Measurements from ENCODE around the gene AADACL4.
A peak's percentile ranks its signal among the peaks of the same experiment; 100 is the strongest.

Gene AADACL4

DNA sequence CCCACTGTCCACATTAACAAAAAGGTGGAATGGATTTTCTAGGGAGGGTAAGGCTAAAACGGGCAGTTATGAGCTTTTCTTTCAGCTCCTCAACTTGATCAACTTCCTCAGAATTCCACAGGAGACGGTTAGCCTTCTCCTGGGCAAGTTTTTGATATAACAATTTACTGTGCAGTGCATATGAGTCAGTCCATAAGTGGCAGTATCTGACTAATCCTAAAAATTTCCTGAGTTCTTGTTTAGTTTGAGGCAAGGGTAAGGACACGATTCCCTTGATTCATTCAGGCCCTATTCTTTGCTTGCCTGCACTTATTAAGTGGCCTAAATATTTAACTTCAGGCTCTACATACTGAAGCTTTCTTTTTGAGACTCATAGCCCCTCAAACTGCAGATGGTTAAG, 65.8 kb downstream of the AADACL4 start:
- Histone ChIP-seq H3K9ac (ENCODE audit: low read length) (peak overlapping the region; percentile 42), H3K4me2 (ENCODE audit: low read length, poor library complexity, severe bottlenecking) (no peak overlapping the region), H3K18ac (ENCODE audit: low read depth in 1 of 2, low read length in 2 of 2) (no peak overlapping the region), H3K27me3 (ENCODE audit: control insufficient read depth in 1 of 2, insufficient read depth in 1 of 2, low read length in 2 of 2) (no peaks in the 10 kb centered on the region), H2BK5ac (ENCODE audit: low read depth, low read length, poor library complexity, severe bottlenecking) (no peak overlapping the region), H4K8ac (ENCODE audit: low read length) (no peak overlapping the region), H4K91ac (ENCODE audit: low read length) (no peak overlapping the region), H3K4me3 (ENCODE audit: insufficient read depth in 1 of 2, low read depth in 1 of 2, low read length in 2 of 2) (no peak overlapping the region), H2AFZ (ENCODE audit: low read depth, low read length) (no peak overlapping the region), H2BK12ac (ENCODE audit: low read length in 2 of 2) (no peak overlapping the region), H3K23ac (ENCODE audit: low read length in 2 of 2) (no peak overlapping the region), H3K9me3 (ENCODE audit: control insufficient read depth, low read length) (peaks cover 3% of the 10 kb centered on the region), H2AK5ac (ENCODE audit: low read length, severe bottlenecking) (no peak overlapping the region), H3K4me1 (ENCODE audit: control insufficient read depth, insufficient read depth, low read depth, low read length) (no peaks in the 10 kb centered on the region), H2BK15ac (ENCODE audit: low read depth, poor library complexity, severe bottlenecking) (no peak overlapping the region), H3K4ac (ENCODE audit: low read depth in 1 of 2, low read length in 2 of 2) (no peak overlapping the region), H2BK120ac (ENCODE audit: low read depth, low read length) (no peak overlapping the region), H3K79me1 (replicated peaks; ENCODE audit: low read length, poor library complexity, severe bottlenecking) (no peaks in the 10 kb centered on the region), H3K36me3 (ENCODE audit: control insufficient read depth in 1 of 2, insufficient read depth in 2 of 2, low read depth in 1 of 2, low read length in 2 of 2) (no peaks in the 10 kb centered on the region), H3K27ac (ENCODE audit: low read length, poor library complexity, severe bottlenecking) (no peak overlapping the region), H3K14ac (ENCODE audit: low read length in 2 of 2) (no peak overlapping the region)
- no peak for DNase-seq
- 63% methylated on average over 1 of the region's 3 CpGs for WGBS

DNA sequence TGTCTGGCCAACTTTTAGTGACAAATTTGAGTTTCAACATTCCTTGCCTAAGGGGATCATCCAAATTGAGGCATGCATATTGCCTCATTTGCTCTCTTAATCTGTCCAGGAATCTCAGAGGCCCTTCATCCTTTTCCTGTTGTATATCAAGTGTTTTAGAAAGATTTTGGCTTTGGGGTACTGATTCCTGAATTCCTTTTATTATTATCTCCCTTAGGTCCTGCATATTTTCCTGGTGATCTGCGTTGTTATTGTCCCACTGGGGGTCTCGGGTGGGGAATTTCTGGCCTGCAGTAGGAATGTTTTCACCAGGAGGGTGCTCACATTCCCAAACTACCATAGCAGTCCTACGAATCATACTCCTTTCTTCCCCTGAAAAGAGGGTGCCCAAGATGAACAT, 67.7 kb downstream of the AADACL4 start:
- DNase-seq: no peak
- H4K91ac ChIP-seq (ENCODE audit: low read length): no peak overlapping the region
- H2BK12ac ChIP-seq (ENCODE audit: low read length in 2 of 2): no peak overlapping the region
- H2AFZ ChIP-seq (ENCODE audit: low read depth, low read length): no peak overlapping the region
- H3K79me1 ChIP-seq (replicated peaks; ENCODE audit: low read length, poor library complexity, severe bottlenecking): no peaks in the 10 kb centered on the region
- H3K4me2 ChIP-seq (ENCODE audit: low read length, poor library complexity, severe bottlenecking): no peak overlapping the region
- H3K36me3 ChIP-seq (ENCODE audit: control insufficient read depth in 1 of 2, insufficient read depth in 2 of 2, low read depth in 1 of 2, low read length in 2 of 2): no peaks in the 10 kb centered on the region
- no peak overlapping the region for H2AK5ac ChIP-seq (ENCODE audit: low read length, severe bottlenecking)
- H3K4ac ChIP-seq (ENCODE audit: low read depth in 1 of 2, low read length in 2 of 2): no peak overlapping the region
- H3K9ac ChIP-seq (ENCODE audit: low read length): no peak overlapping the region
- no peak overlapping the region for H2BK5ac ChIP-seq (ENCODE audit: low read depth, low read length, poor library complexity, severe bottlenecking)
- H3K27ac ChIP-seq (ENCODE audit: low read length, poor library complexity, severe bottlenecking): no peak overlapping the region
- H3K9me3 ChIP-seq (ENCODE audit: control insufficient read depth, low read length): no peaks in the 10 kb centered on the region
- no peak overlapping the region for H2BK120ac ChIP-seq (ENCODE audit: low read depth, low read length)
- no peak overlapping the region for H3K18ac ChIP-seq (ENCODE audit: low read depth in 1 of 2, low read length in 2 of 2)
- no peaks in the 10 kb centered on the region for H3K27me3 ChIP-seq (ENCODE audit: control insufficient read depth in 1 of 2, insufficient read depth in 1 of 2, low read length in 2 of 2)
- no peak overlapping the region for H3K23ac ChIP-seq (ENCODE audit: low read length in 2 of 2)
- no peak overlapping the region for H2BK15ac ChIP-seq (ENCODE audit: low read depth, poor library complexity, severe bottlenecking)
- H3K14ac ChIP-seq (ENCODE audit: low read length in 2 of 2): no peak overlapping the region
- 60% methylated on average over 3 of the region's 3 CpGs for WGBS
- H3K4me3 ChIP-seq (ENCODE audit: insufficient read depth in 1 of 2, low read depth in 1 of 2, low read length in 2 of 2): no peak overlapping the region
- no peak overlapping the region for H4K8ac ChIP-seq (ENCODE audit: low read length)
- H3K4me1 ChIP-seq (ENCODE audit: control insufficient read depth, insufficient read depth, low read depth, low read length): no peaks in the 10 kb centered on the region

DNA sequence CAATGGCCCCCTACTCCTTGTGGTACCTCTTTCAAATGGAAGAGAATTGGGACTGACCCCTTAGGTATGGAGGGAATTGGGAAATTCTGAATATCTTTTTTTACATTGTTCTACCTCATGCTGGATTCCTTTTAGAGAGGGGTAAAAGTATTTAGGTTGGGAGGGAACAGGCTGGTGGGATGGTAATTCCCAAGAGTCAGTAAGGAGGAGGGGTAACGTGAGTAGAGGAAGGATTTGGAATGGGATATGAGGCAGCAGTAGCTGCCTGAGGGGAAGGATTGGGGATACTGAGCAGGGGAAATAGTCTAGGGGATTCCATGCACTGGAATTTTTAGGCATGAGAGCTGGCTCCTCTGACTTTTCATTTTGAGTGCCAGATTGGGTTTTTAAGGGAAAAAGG, 68.2 kb downstream of the AADACL4 start:
- H2BK120ac ChIP-seq (ENCODE audit: low read depth, low read length): no peak overlapping the region
- no peak overlapping the region for H2BK5ac ChIP-seq (ENCODE audit: low read depth, low read length, poor library complexity, severe bottlenecking)
- no peak overlapping the region for H3K14ac ChIP-seq (ENCODE audit: low read length in 2 of 2)
- H3K18ac ChIP-seq (ENCODE audit: low read depth in 1 of 2, low read length in 2 of 2): no peak overlapping the region
- no peak overlapping the region for H2BK15ac ChIP-seq (ENCODE audit: low read depth, poor library complexity, severe bottlenecking)
- no peak overlapping the region for H3K4ac ChIP-seq (ENCODE audit: low read depth in 1 of 2, low read length in 2 of 2)
- H3K9me3 ChIP-seq (ENCODE audit: control insufficient read depth, low read length): no peaks in the 10 kb centered on the region
- no peak overlapping the region for H2AK5ac ChIP-seq (ENCODE audit: low read length, severe bottlenecking)
- no peak overlapping the region for H4K8ac ChIP-seq (ENCODE audit: low read length)
- no peak overlapping the region for H3K4me3 ChIP-seq (ENCODE audit: insufficient read depth in 1 of 2, low read depth in 1 of 2, low read length in 2 of 2)
- 69% methylated on average over 1 of the region's 1 CpG for WGBS
- no peaks in the 10 kb centered on the region for H3K36me3 ChIP-seq (ENCODE audit: control insufficient read depth in 1 of 2, insufficient read depth in 2 of 2, low read depth in 1 of 2, low read length in 2 of 2)
- no peak overlapping the region for H2AFZ ChIP-seq (ENCODE audit: low read depth, low read length)
- H3K79me1 ChIP-seq (replicated peaks; ENCODE audit: low read length, poor library complexity, severe bottlenecking): no peaks in the 10 kb centered on the region
- no peak for DNase-seq
- no peaks in the 10 kb centered on the region for H3K4me1 ChIP-seq (ENCODE audit: control insufficient read depth, insufficient read depth, low read depth, low read length)
- H3K9ac ChIP-seq (ENCODE audit: low read length): no peak overlapping the region
- no peaks in the 10 kb centered on the region for H3K27me3 ChIP-seq (ENCODE audit: control insufficient read depth in 1 of 2, insufficient read depth in 1 of 2, low read length in 2 of 2)
- no peak overlapping the region for H2BK12ac ChIP-seq (ENCODE audit: low read length in 2 of 2)
- H3K27ac ChIP-seq (ENCODE audit: low read length, poor library complexity, severe bottlenecking): no peak overlapping the region
- H4K91ac ChIP-seq (ENCODE audit: low read length): no peak overlapping the region
- no peak overlapping the region for H3K4me2 ChIP-seq (ENCODE audit: low read length, poor library complexity, severe bottlenecking)
- no peak overlapping the region for H3K23ac ChIP-seq (ENCODE audit: low read length in 2 of 2)

DNA sequence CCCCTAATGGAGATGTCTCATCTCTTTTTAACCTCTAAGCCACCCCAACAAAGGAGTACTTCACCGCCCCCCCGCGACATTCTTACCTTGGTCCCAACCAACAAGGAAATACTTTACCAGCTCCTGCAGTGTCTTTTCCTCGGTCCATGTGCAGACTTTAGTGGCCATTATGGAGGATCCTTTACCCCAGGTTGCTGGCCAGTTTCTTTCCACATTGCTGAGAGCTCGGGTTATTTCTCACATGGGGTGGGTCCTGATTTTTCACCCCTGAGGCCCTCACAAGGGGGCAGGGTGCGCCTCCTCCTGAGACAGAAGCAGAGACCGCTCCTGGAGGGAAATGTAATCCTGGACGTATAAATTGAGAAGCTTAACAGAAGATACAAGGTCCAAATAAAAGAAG, 69.0 kb downstream of the AADACL4 start:
- Histone ChIP-seq H3K4ac (ENCODE audit: low read depth in 1 of 2, low read length in 2 of 2) (no peak overlapping the region), H3K27ac (ENCODE audit: low read length, poor library complexity, severe bottlenecking) (no peak overlapping the region), H3K23ac (ENCODE audit: low read length in 2 of 2) (no peak overlapping the region), H4K8ac (ENCODE audit: low read length) (no peak overlapping the region), H3K27me3 (ENCODE audit: control insufficient read depth in 1 of 2, insufficient read depth in 1 of 2, low read length in 2 of 2) (no peaks in the 10 kb centered on the region), H3K14ac (ENCODE audit: low read length in 2 of 2) (no peak overlapping the region), H3K36me3 (ENCODE audit: control insufficient read depth in 1 of 2, insufficient read depth in 2 of 2, low read depth in 1 of 2, low read length in 2 of 2) (no peaks in the 10 kb centered on the region), H3K4me2 (ENCODE audit: low read length, poor library complexity, severe bottlenecking) (no peak overlapping the region), H3K4me3 (ENCODE audit: insufficient read depth in 1 of 2, low read depth in 1 of 2, low read length in 2 of 2) (no peak overlapping the region), H2BK12ac (ENCODE audit: low read length in 2 of 2) (no peak overlapping the region), H3K9me3 (ENCODE audit: control insufficient read depth, low read length) (no peaks in the 10 kb centered on the region), H3K4me1 (ENCODE audit: control insufficient read depth, insufficient read depth, low read depth, low read length) (no peaks in the 10 kb centered on the region), H2BK15ac (ENCODE audit: low read depth, poor library complexity, severe bottlenecking) (no peak overlapping the region), H4K91ac (ENCODE audit: low read length) (no peak overlapping the region), H2AK5ac (ENCODE audit: low read length, severe bottlenecking) (no peak overlapping the region), H3K18ac (ENCODE audit: low read depth in 1 of 2, low read length in 2 of 2) (no peak overlapping the region), H2BK120ac (ENCODE audit: low read depth, low read length) (no peak overlapping the region), H2AFZ (ENCODE audit: low read depth, low read length) (no peak overlapping the region), H3K79me1 (replicated peaks; ENCODE audit: low read length, poor library complexity, severe bottlenecking) (no peaks in the 10 kb centered on the region), H3K9ac (ENCODE audit: low read length) (no peak overlapping the region), H2BK5ac (ENCODE audit: low read depth, low read length, poor library complexity, severe bottlenecking) (no peak overlapping the region)
- DNase-seq: no peak
- 73% methylated on average over 8 of the region's 8 CpGs for WGBS

Measured in mesenchymal stem cell (in vitro differentiated cells and primary cell).